Measurements from ENCODE around the gene NPR3. TPM values are rescaled to one million over a fixed set of nuclear protein-coding genes. Genes with fewer than 3 reads are reported as not detected.

Gene NPR3
- total and polyA plus RNA-seq, 4 donors, result 0.70 to 15.4 (median 2.2) TPM

- TF ChIP-seq HNF4A (conservative IDR thresholded peaks at IDR 0.05), result no peak
- TF ChIP-seq TAF1 (conservative IDR thresholded peaks at IDR 0.05), result no peak
- no peak for TF ChIP-seq YY1 (IDR thresholded peaks at IDR 0.05)
- TF ChIP-seq, protein P1, sequence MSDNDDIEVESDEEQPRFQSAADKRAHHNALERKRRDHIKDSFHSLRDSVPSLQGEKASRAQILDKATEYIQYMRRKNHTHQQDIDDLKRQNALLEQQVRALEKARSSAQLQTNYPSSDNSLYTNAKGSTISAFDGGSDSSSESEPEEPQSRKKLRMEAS (IDR thresholded peaks at IDR 0.05), result no peak
- TF ChIP-seq, protein P2, sequence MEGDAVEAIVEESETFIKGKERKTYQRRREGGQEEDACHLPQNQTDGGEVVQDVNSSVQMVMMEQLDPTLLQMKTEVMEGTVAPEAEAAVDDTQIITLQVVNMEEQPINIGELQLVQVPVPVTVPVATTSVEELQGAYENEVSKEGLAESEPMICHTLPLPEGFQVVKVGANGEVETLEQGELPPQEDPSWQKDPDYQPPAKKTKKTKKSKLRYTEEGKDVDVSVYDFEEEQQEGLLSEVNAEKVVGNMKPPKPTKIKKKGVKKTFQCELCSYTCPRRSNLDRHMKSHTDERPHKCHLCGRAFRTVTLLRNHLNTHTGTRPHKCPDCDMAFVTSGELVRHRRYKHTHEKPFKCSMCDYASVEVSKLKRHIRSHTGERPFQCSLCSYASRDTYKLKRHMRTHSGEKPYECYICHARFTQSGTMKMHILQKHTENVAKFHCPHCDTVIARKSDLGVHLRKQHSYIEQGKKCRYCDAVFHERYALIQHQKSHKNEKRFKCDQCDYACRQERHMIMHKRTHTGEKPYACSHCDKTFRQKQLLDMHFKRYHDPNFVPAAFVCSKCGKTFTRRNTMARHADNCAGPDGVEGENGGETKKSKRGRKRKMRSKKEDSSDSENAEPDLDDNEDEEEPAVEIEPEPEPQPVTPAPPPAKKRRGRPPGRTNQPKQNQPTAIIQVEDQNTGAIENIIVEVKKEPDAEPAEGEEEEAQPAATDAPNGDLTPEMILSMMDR (IDR thresholded peaks at IDR 0.05; ENCODE audit: low read depth, low read length, missing input control), result no peak
- TF ChIP-seq RXRA (IDR thresholded peaks at IDR 0.05), result no peak
- no peak for TF ChIP-seq GABPA (IDR thresholded peaks at IDR 0.05 in 1 of 2, conservative IDR thresholded peaks at IDR 0.05 in 1 of 2)
- no peak for TF ChIP-seq ATF3 (IDR thresholded peaks at IDR 0.05)
- WGBS, result 80% methylated on average over 5 of the region's 5 CpGs
- Histone ChIP-seq H3K27me3 (ENCODE audit: control insufficient read depth in 4 of 4, insufficient read depth in 4 of 4, low read length in 3 of 4) (peaks cover 0 to 4% (median 0%) of the 10 kb centered on the region in 4 donors), H3K27ac (ENCODE audit: low read depth in 1 of 2, low read length in 2 of 2) (no peak overlapping the region), H3K9ac (ENCODE audit: low read depth in 1 of 2, low read length in 2 of 2) (no peak overlapping the region), H3K4me1 (ENCODE audit: control insufficient read depth in 4 of 4, insufficient read depth in 4 of 4, low read length in 3 of 4) (no peaks in the 10 kb centered on the region), H3K36me3 (ENCODE audit: control insufficient read depth in 4 of 4, insufficient read depth in 3 of 4, low read depth in 1 of 4, low read length in 3 of 4) (no peaks in the 10 kb centered on the region), H3K4me3 (ENCODE audit: low read depth in 1 of 3, low read length in 3 of 3) (no peak overlapping the region), H3K9me3 (ENCODE audit: control insufficient read depth in 4 of 4, low read length in 3 of 4) (no peaks in the 10 kb centered on the region)
- DNase-seq (ENCODE audit: low spot score), result no peak
These were observed 125.1 kb downstream of the NPR3 start for GRCh38 chr5:32836176-32836575.

DNA sequence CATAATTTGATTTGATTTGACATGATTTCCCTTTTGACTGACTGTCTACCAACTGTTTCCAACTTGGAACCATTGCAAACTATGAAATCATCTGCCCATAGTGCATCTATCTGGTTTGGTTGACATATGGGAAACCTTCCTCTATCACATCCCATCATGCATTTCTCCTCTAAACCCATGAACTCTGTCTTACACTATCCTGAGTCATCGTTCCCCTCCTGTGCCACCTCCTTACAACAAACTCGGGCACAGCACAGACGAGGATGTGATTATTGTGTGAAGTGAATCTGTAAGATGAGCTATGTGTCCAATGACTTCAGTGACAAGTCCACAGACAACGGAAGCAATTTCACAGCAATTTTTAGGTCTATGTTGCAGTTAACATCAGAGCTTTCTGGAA lies 126.1 kb downstream of the NPR3 start:
- H3K9ac ChIP-seq (ENCODE audit: low read depth in 1 of 2, low read length in 2 of 2), result no peak overlapping the region
- H3K27ac ChIP-seq (ENCODE audit: low read depth in 1 of 2, low read length in 2 of 2), result no peak overlapping the region
- DNase-seq (ENCODE audit: low spot score), result no peak
- H3K4me3 ChIP-seq (ENCODE audit: low read depth in 1 of 3, low read length in 3 of 3), result no peak overlapping the region
- WGBS, result 88% methylated on average over 4 of the region's 4 CpGs
- no peaks in the 10 kb centered on the region for H3K9me3 ChIP-seq (ENCODE audit: control insufficient read depth in 4 of 4, low read length in 3 of 4)
- H3K36me3 ChIP-seq (ENCODE audit: control insufficient read depth in 4 of 4, insufficient read depth in 3 of 4, low read depth in 1 of 4, low read length in 3 of 4), result no peaks in the 10 kb centered on the region
- no peaks in the 10 kb centered on the region for H3K4me1 ChIP-seq (ENCODE audit: control insufficient read depth in 4 of 4, insufficient read depth in 4 of 4, low read length in 3 of 4)
- H3K27me3 ChIP-seq (ENCODE audit: control insufficient read depth in 4 of 4, insufficient read depth in 4 of 4, low read length in 3 of 4), result peaks cover 0 to 4% (median 0%) of the 10 kb centered on the region in 4 donors
- TF ChIP-seq YY1 (IDR thresholded peaks at IDR 0.05) (no peak), ZBTB33 (IDR thresholded peaks at IDR 0.05) (no peak), TAF1 (conservative IDR thresholded peaks at IDR 0.05) (no peak), EGR1 (IDR thresholded peaks at IDR 0.05; ENCODE audit: low read depth in 2 of 2) (no peak), SP1 (IDR thresholded peaks at IDR 0.05) (no peak), HNF4G (IDR thresholded peaks at IDR 0.05) (no peak), RAD21 (IDR thresholded peaks at IDR 0.05) (no peak), ATF3 (IDR thresholded peaks at IDR 0.05) (no peak), HNF4A (conservative IDR thresholded peaks at IDR 0.05) (no peak), NR2F2 (IDR thresholded peaks at IDR 0.05) (no peak), JUND (IDR thresholded peaks at IDR 0.05) (no peak), FOXA1 (IDR thresholded peaks at IDR 0.05) (no peak), FOXA2 (IDR thresholded peaks at IDR 0.05) (no peak), GABPA (IDR thresholded peaks at IDR 0.05 in 1 of 2, conservative IDR thresholded peaks at IDR 0.05 in 1 of 2) (no peak), RXRA (IDR thresholded peaks at IDR 0.05) (no peak)
- TF ChIP-seq, protein P2 (IDR thresholded peaks at IDR 0.05; ENCODE audit: low read depth, low read length, missing input control), result no peak

Data from liver (tissue), 9 donors.